LNCAP (cell line): ENCODE measurements around the gene ARHGEF16.

Experiments
- CTCF ChIP-seq: fragments of 450-650 bp; IDR thresholded peaks from 2 replicates; pipeline ENCODE4 v1.5.1; 2017; ENCODE audit warnings: mild to moderate bottlenecking

ARHGEF16 gene

GRCh38 chr1:3508757-3509415 lies 54.4 kb downstream of the ARHGEF16 start:
- no peak for TF ChIP-seq CTCF

GRCh38 chr1:3509721-3510120 lies 55.3 kb downstream of the ARHGEF16 start:
- no peak for TF ChIP-seq CTCF

GRCh38 chr1:3510136-3510955 lies 55.9 kb downstream of the ARHGEF16 start:
- TF ChIP-seq CTCF = no peak

- no peak for TF ChIP-seq CTCF
Measured at GRCh38 chr1:3510956-3511250, 56.4 kb downstream of the ARHGEF16 start.

- no peak for TF ChIP-seq CTCF
Measured at GRCh38 chr1:3511306-3511705, 56.8 kb downstream of the ARHGEF16 start.

- no peak for TF ChIP-seq CTCF
Measured at GRCh38 chr1:3511856-3512255, 57.4 kb downstream of the ARHGEF16 start.

- TF ChIP-seq CTCF = no peak
Measured at GRCh38 chr1:3514404-3514803, 59.9 kb downstream of the ARHGEF16 start.
